ENCODE measurements around the gene RSPH3.

RSPH3 gene

GRCh38 chr6:159035891-159036290 lies 35.9 kb upstream of the RSPH3 start:
- ATAC-seq = no peak
- no peak for TF ChIP-seq PPARA (CRISPR knock-in tag; IDR thresholded peaks at IDR 0.05; ENCODE audit: borderline replicate concordance)
- TF ChIP-seq ZFP3 (CRISPR knock-in tag; IDR thresholded peaks at IDR 0.05) = no peak
- TF ChIP-seq OSR1 (CRISPR knock-in tag; IDR thresholded peaks at IDR 0.05) = no peak
- TF ChIP-seq CSRNP3 (CRISPR knock-in tag; IDR thresholded peaks at IDR 0.05) = no peak
- TF ChIP-seq BACH2 (CRISPR knock-in tag; IDR thresholded peaks at IDR 0.05; ENCODE audit: borderline replicate concordance) = no peak
- TF ChIP-seq CSDC2 (CRISPR knock-in tag; IDR thresholded peaks at IDR 0.05) = no peak
- no peak for TF ChIP-seq TSHZ2 (CRISPR knock-in tag; IDR thresholded peaks at IDR 0.05)
- no peak for TF ChIP-seq ZNF8 (CRISPR knock-in tag; IDR thresholded peaks at IDR 0.05)
- TF ChIP-seq ZC3H10 (CRISPR knock-in tag; IDR thresholded peaks at IDR 0.05) = no peak
- TF ChIP-seq RARB (CRISPR knock-in tag; IDR thresholded peaks at IDR 0.05) = no peak
- no peak for TF ChIP-seq ZNF70 (CRISPR knock-in tag; IDR thresholded peaks at IDR 0.05)
- no peak for TF ChIP-seq ZNF565 (CRISPR knock-in tag; conservative IDR thresholded peaks at IDR 0.05; ENCODE audit: low read depth)
- no peak for TF ChIP-seq TCF4 (CRISPR knock-in tag; IDR thresholded peaks at IDR 0.05; ENCODE audit: borderline replicate concordance)
- TF ChIP-seq SNAI2 (CRISPR knock-in tag; IDR thresholded peaks at IDR 0.05) = no peak
- TF ChIP-seq, protein P1, sequence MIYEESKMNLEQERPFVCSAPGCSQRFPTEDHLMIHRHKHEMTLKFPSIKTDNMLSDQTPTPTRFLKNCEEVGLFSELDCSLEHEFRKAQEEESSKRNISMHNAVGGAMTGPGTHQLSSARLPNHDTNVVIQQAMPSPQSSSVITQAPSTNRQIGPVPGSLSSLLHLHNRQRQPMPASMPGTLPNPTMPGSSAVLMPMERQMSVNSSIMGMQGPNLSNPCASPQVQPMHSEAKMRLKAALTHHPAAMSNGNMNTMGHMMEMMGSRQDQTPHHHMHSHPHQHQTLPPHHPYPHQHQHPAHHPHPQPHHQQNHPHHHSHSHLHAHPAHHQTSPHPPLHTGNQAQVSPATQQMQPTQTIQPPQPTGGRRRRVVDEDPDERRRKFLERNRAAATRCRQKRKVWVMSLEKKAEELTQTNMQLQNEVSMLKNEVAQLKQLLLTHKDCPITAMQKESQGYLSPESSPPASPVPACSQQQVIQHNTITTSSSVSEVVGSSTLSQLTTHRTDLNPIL (CRISPR knock-in tag; IDR thresholded peaks at IDR 0.05; ENCODE audit: low read depth) = no peak

DNA sequence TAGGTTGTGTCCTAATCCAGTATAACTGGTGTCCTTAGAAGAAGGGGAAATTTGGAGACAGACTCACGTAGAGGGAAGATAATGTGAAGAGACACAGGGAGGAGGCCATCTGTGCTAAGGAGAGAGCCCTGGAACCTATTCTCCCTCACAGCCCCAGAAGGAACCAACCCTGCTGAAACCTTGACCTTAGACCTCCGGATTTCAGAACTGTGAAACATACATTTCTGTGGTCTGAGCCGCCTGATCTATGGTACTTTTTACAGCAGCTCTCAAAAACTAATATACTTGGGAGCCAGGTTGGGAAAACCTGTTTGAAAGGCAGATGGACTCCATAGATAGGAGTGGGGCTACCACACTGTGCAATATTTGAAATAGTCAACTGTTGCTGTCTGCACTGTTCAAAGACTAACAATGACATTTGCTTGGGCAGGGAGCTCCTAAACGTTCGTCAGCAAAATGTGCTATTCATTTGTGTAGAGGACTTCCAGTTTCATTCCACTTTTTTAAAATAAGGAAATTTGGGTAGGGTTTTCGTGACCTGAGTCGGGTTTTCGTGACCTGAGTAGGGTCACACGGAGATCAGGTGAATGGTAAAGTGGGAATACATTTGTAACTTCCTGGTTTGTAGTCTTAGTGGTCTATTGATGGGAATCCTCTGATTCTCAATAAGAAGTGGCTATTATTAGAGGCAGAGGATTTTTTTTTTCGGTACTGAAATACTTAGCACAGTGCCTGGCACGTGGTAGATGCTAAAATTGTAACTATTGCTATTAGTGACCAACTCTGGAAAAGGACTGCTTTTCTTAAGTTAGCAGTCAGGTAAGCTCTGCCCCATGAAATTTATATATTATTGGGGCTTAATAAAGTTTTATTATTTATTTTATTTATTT lies 33.4 kb upstream of the RSPH3 start:
- TF ChIP-seq TOX (CRISPR knock-in tag; IDR thresholded peaks at IDR 0.05; ENCODE audit: borderline replicate concordance) (no peak), ZNF8 (CRISPR knock-in tag; IDR thresholded peaks at IDR 0.05) (no peak)
- TF ChIP-seq, protein P1 (CRISPR knock-in tag; IDR thresholded peaks at IDR 0.05; ENCODE audit: low read depth) = no peak
- ATAC-seq = no peak

- TF ChIP-seq RARB (CRISPR knock-in tag; IDR thresholded peaks at IDR 0.05) (no peak), ZNF70 (CRISPR knock-in tag; IDR thresholded peaks at IDR 0.05) (no peak), TSHZ2 (CRISPR knock-in tag; IDR thresholded peaks at IDR 0.05) (no peak), ZFP3 (CRISPR knock-in tag; IDR thresholded peaks at IDR 0.05) (no peak), ZFP30 (CRISPR knock-in tag; IDR thresholded peaks at IDR 0.05) (no peak)
- no peak for ATAC-seq
Measured at GRCh38 chr6:159031846-159032245, 31.8 kb upstream of the RSPH3 start.

All from SK-N-SH treated with all-trans-retinoic acid at 6 μM for 48 hours (cell line).